ENCODE data around the gene ATP5PB.

ATP5PB gene

GRCh38 chr1:111486431-111486830 is 37.2 kb downstream of the ATP5PB start:
- POLR2A ChIA-PET = interaction anchor here (0.7 kb wide), 1 partner anchor 21 kb away, joined by 3 read pairs; no protein-coding TSS in a partner anchor
- no peak for DNase-seq (ENCODE audit: extremely low spot score)
- CTCF ChIA-PET = interaction anchor here (0.6 to 0.8 kb wide), 2 partner anchors 21 to 256 kb away, joined by 3 read pairs; no protein-coding TSS in a partner anchor
- TF ChIP-seq FOXA1 (IDR thresholded peaks at IDR 0.05) = no peak
- TF ChIP-seq ELF4 (IDR thresholded peaks at IDR 0.05) = no peak

- TF ChIP-seq SP1 (IDR thresholded peaks at IDR 0.05) (no peak), ARNT (IDR thresholded peaks at IDR 0.05) (no peak), ELF4 (IDR thresholded peaks at IDR 0.05) (no peak), ZNF384 (IDR thresholded peaks at IDR 0.05) (no peak), CTBP1 (IDR thresholded peaks at IDR 0.05; ENCODE audit: borderline replicate concordance) (no peak), FOXK2 (IDR thresholded peaks at IDR 0.05) (no peak), FOXM1 (IDR thresholded peaks at IDR 0.05; ENCODE audit: borderline replicate concordance) (no peak), FOXA1 (IDR thresholded peaks at IDR 0.05) (no peak), SUZ12 (IDR thresholded peaks at IDR 0.05) (no peak), L3MBTL2 (conservative IDR thresholded peaks at IDR 0.05) (no peak), TARDBP (IDR thresholded peaks at IDR 0.05) (no peak)
- ChIA-PET CTCF (no interaction called here), POLR2A (no interaction called here)
- DNase-seq (ENCODE audit: extremely low spot score) = no peak
These were observed 37.9 kb downstream of the ATP5PB start for GRCh38 chr1:111487133-111487532.

- no peak for TF ChIP-seq CTBP1 (IDR thresholded peaks at IDR 0.05; ENCODE audit: borderline replicate concordance)
- no peak for TF ChIP-seq NFRKB (IDR thresholded peaks at IDR 0.05)
- TF ChIP-seq L3MBTL2 (conservative IDR thresholded peaks at IDR 0.05) = no peak
- no peak for TF ChIP-seq ZNF384 (IDR thresholded peaks at IDR 0.05)
- no peak for TF ChIP-seq BHLHE40 (IDR thresholded peaks at IDR 0.05; ENCODE audit: borderline replicate concordance)
- no peak for TF ChIP-seq LEF1 (IDR thresholded peaks at IDR 0.05; ENCODE audit: borderline replicate concordance)
- no peak for TF ChIP-seq SUZ12 (IDR thresholded peaks at IDR 0.05)
- no peak for TF ChIP-seq ARNT (IDR thresholded peaks at IDR 0.05)
- TF ChIP-seq PKNOX1 (IDR thresholded peaks at IDR 0.05) = no peak
- TF ChIP-seq FOXM1 (IDR thresholded peaks at IDR 0.05; ENCODE audit: borderline replicate concordance) = no peak
- no peak for TF ChIP-seq HDGF (IDR thresholded peaks at IDR 0.05; ENCODE audit: borderline replicate concordance)
- no peak for TF ChIP-seq ELF4 (IDR thresholded peaks at IDR 0.05)
- TF ChIP-seq TARDBP (IDR thresholded peaks at IDR 0.05) = no peak
- no peak for TF ChIP-seq FOXA1 (IDR thresholded peaks at IDR 0.05)
- TF ChIP-seq SP1 (IDR thresholded peaks at IDR 0.05) = no peak
- DNase-seq (ENCODE audit: extremely low spot score) = no peak
- ChIA-PET POLR2A (interaction anchor here (1.0 kb wide), 2 partner anchors 19 kb away, joined by 3 read pairs; no protein-coding TSS in a partner anchor), CTCF (interaction anchor here (0.8 to 0.9 kb wide), 2 partner anchors 20 to 259 kb away, joined by 3 read pairs; no protein-coding TSS in a partner anchor)
These were observed 39.4 kb downstream of the ATP5PB start for GRCh38 chr1:111488669-111489068.

GRCh38 chr1:111489604-111490003 is 40.3 kb downstream of the ATP5PB start:
- ChIA-PET POLR2A (no interaction called here), CTCF (interaction anchor here (0.9 to 1.0 kb wide), 2 partner anchors 8 to 18 kb away, joined by 3 to 4 read pairs; no protein-coding TSS in a partner anchor)
- no peak for TF ChIP-seq L3MBTL2 (conservative IDR thresholded peaks at IDR 0.05)
- TF ChIP-seq ELF4 (IDR thresholded peaks at IDR 0.05) = no peak
- TF ChIP-seq CTBP1 (IDR thresholded peaks at IDR 0.05; ENCODE audit: borderline replicate concordance) = no peak
- no peak for TF ChIP-seq FOXK2 (IDR thresholded peaks at IDR 0.05)
- no peak for TF ChIP-seq TARDBP (IDR thresholded peaks at IDR 0.05)
- no peak for TF ChIP-seq ARNT (IDR thresholded peaks at IDR 0.05)
- TF ChIP-seq FOXA1 (IDR thresholded peaks at IDR 0.05) = no peak
- TF ChIP-seq LEF1 (IDR thresholded peaks at IDR 0.05; ENCODE audit: borderline replicate concordance) = no peak
- no peak for TF ChIP-seq ZNF384 (IDR thresholded peaks at IDR 0.05)
- no peak for TF ChIP-seq SP1 (IDR thresholded peaks at IDR 0.05)
- no peak for TF ChIP-seq FOXM1 (IDR thresholded peaks at IDR 0.05; ENCODE audit: borderline replicate concordance)
- no peak for TF ChIP-seq SUZ12 (IDR thresholded peaks at IDR 0.05)
- no peak for TF ChIP-seq HDGF (IDR thresholded peaks at IDR 0.05; ENCODE audit: borderline replicate concordance)
- no peak for TF ChIP-seq NFRKB (IDR thresholded peaks at IDR 0.05)
- TF ChIP-seq PKNOX1 (IDR thresholded peaks at IDR 0.05) = no peak
- TF ChIP-seq BHLHE40 (IDR thresholded peaks at IDR 0.05; ENCODE audit: borderline replicate concordance) = no peak

GRCh38 chr1:111490220-111490619 is 41.0 kb downstream of the ATP5PB start:
- POLR2A ChIA-PET = no interaction called here
- TF ChIP-seq FOXK2 (IDR thresholded peaks at IDR 0.05) (no peak), ARNT (IDR thresholded peaks at IDR 0.05) (no peak), PKNOX1 (IDR thresholded peaks at IDR 0.05) (no peak), L3MBTL2 (conservative IDR thresholded peaks at IDR 0.05) (no peak), SUZ12 (IDR thresholded peaks at IDR 0.05) (no peak), ZNF384 (IDR thresholded peaks at IDR 0.05) (no peak), CTBP1 (IDR thresholded peaks at IDR 0.05; ENCODE audit: borderline replicate concordance) (no peak), LEF1 (IDR thresholded peaks at IDR 0.05; ENCODE audit: borderline replicate concordance) (no peak), HDGF (IDR thresholded peaks at IDR 0.05; ENCODE audit: borderline replicate concordance) (no peak), FOXM1 (IDR thresholded peaks at IDR 0.05; ENCODE audit: borderline replicate concordance) (no peak), BHLHE40 (IDR thresholded peaks at IDR 0.05; ENCODE audit: borderline replicate concordance) (no peak), FOXA1 (IDR thresholded peaks at IDR 0.05) (no peak), SP1 (IDR thresholded peaks at IDR 0.05) (no peak), TARDBP (IDR thresholded peaks at IDR 0.05) (no peak), NFRKB (IDR thresholded peaks at IDR 0.05) (no peak), ELF4 (IDR thresholded peaks at IDR 0.05) (no peak)
- CTCF ChIA-PET = interaction anchor here (0.9 to 1.0 kb wide), 2 partner anchors 8 to 18 kb away, joined by 3 to 4 read pairs; no protein-coding TSS in a partner anchor
- no peak for DNase-seq (ENCODE audit: extremely low spot score)

More at GRCh38 chr1:111489604-111490003, 40.3 kb downstream of the ATP5PB start:
- no peak for DNase-seq (ENCODE audit: extremely low spot score)

- TF ChIP-seq PKNOX1 (IDR thresholded peaks at IDR 0.05) = no peak
- no peak for TF ChIP-seq BHLHE40 (IDR thresholded peaks at IDR 0.05; ENCODE audit: borderline replicate concordance)
- TF ChIP-seq NFRKB (IDR thresholded peaks at IDR 0.05) = no peak
- TF ChIP-seq HDGF (IDR thresholded peaks at IDR 0.05; ENCODE audit: borderline replicate concordance) = no peak
- no peak for TF ChIP-seq SP1 (IDR thresholded peaks at IDR 0.05)
- TF ChIP-seq FOXK2 (IDR thresholded peaks at IDR 0.05) = no peak
These were observed 41.8 kb downstream of the ATP5PB start for GRCh38 chr1:111491070-111491469.

More at GRCh38 chr1:111491070-111491469, 41.8 kb downstream of the ATP5PB start:
- POLR2A ChIA-PET = no interaction called here
- CTCF ChIA-PET = no interaction called here
- no peak for DNase-seq (ENCODE audit: extremely low spot score)

Measured in HEK293T (cell line).